NCI-H1694 treated with DMSO at 0.1 percent for 48 hours (cell line): ENCODE measurements around the gene PRKCE.

ENCODE experiments used
- DNase-seq: peaks from one replicate; lab custom pipeline; 2025; lab: John Stamatoyannopoulos, UW

The PRKCE gene

GRCh38 chr2:45780541-45781463 lies 129.3 kb downstream of the PRKCE start:
- no peak for DNase-seq

- no peak for DNase-seq
Measured at GRCh38 chr2:45781464-45781811, 130.0 kb downstream of the PRKCE start.

GRCh38 chr2:45782436-45782835 lies 131.0 kb downstream of the PRKCE start:
- DNase-seq, result no peak

GRCh38 chr2:45782986-45783385 lies 131.5 kb downstream of the PRKCE start:
- no peak for DNase-seq

- DNase-seq, result no peak
Measured at GRCh38 chr2:45786030-45786835, 134.8 kb downstream of the PRKCE start.

GRCh38 chr2:45786836-45787357 lies 135.4 kb downstream of the PRKCE start:
- no peak for DNase-seq

GRCh38 chr2:45788401-45788800 lies 136.9 kb downstream of the PRKCE start:
- no peak for DNase-seq

GRCh38 chr2:45789317-45789716 lies 137.8 kb downstream of the PRKCE start:
- DNase-seq, result no peak

GRCh38 chr2:45789961-45790723 lies 138.7 kb downstream of the PRKCE start:
- DNase-seq, result no peak

GRCh38 chr2:45793305-45793962 lies 142.0 kb downstream of the PRKCE start:
- DNase-seq, result no peak

- DNase-seq, result no peak
Measured at GRCh38 chr2:45794134-45794617, 142.7 kb downstream of the PRKCE start.

GRCh38 chr2:45796500-45796899 lies 145.0 kb downstream of the PRKCE start:
- DNase-seq, result no peak

GRCh38 chr2:45797451-45798230 lies 146.2 kb downstream of the PRKCE start:
- DNase-seq, result no peak

- no peak for DNase-seq
Measured at GRCh38 chr2:45799679-45800381, 148.4 kb downstream of the PRKCE start.

GRCh38 chr2:45802499-45803138 lies 151.1 kb downstream of the PRKCE start:
- DNase-seq, result no peak

GRCh38 chr2:45804987-45805755 lies 153.7 kb downstream of the PRKCE start:
- DNase-seq, result no peak

- DNase-seq, result no peak
Measured at GRCh38 chr2:45806563-45807358, 155.3 kb downstream of the PRKCE start.

- DNase-seq, result peak; percentile 26
Measured at GRCh38 chr2:45808294-45808800, 156.9 kb downstream of the PRKCE start.
